ENCODE results near the gene PDSS2. TPM values are rescaled to one million over a fixed set of nuclear protein-coding genes. Genes with fewer than 3 reads are reported as not detected.
"Not testable (repeated sequence)": the region's sequence is repeated elsewhere in the genome, so short reads cannot be mapped to it uniquely, and the experiment has no call there.

PDSS2 gene
- total RNA-seq, 1 donor from 2014 or later, result 19.7 TPM

DNA sequence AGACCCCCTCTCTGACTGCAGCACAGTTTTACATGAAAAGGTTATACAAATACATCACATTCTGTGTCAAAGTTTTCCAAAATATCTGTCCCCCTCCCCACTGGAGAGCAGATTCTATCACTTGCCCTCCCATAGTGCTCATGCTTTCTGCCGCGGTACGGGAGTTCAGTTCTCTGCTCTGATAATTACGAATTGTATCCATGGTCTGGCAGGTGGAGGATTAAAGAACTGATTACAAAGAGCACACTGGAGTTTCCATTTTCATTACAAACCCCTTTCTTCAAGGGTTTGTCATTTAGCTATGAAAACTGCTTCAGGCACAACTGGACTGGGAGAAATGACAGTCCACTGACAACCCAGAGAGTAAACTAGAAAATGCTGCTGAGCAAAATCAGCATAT is 166.0 kb downstream of the PDSS2 start:
- Histone ChIP-seq H3K36me3 (no peaks in the 10 kb centered on the region), H3K4me1 (peaks cover 27% of the 10 kb centered on the region), H3K4me3 (peak overlapping the region; percentile 2), H3K27me3 (ENCODE audit: low read depth) (no peaks in the 10 kb centered on the region), H3K27ac (replicated peaks) (no peak overlapping the region), H3K9me3 (replicated peaks) (no peaks in the 10 kb centered on the region)
- TF ChIP-seq, protein P1, sequence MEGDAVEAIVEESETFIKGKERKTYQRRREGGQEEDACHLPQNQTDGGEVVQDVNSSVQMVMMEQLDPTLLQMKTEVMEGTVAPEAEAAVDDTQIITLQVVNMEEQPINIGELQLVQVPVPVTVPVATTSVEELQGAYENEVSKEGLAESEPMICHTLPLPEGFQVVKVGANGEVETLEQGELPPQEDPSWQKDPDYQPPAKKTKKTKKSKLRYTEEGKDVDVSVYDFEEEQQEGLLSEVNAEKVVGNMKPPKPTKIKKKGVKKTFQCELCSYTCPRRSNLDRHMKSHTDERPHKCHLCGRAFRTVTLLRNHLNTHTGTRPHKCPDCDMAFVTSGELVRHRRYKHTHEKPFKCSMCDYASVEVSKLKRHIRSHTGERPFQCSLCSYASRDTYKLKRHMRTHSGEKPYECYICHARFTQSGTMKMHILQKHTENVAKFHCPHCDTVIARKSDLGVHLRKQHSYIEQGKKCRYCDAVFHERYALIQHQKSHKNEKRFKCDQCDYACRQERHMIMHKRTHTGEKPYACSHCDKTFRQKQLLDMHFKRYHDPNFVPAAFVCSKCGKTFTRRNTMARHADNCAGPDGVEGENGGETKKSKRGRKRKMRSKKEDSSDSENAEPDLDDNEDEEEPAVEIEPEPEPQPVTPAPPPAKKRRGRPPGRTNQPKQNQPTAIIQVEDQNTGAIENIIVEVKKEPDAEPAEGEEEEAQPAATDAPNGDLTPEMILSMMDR (IDR thresholded peaks at IDR 0.05; ENCODE audit: borderline replicate concordance), result no peak
- intact Hi-C loops (cut with micrococcal nuclease), result no loop called here
- no peak for DNase-seq

DNA sequence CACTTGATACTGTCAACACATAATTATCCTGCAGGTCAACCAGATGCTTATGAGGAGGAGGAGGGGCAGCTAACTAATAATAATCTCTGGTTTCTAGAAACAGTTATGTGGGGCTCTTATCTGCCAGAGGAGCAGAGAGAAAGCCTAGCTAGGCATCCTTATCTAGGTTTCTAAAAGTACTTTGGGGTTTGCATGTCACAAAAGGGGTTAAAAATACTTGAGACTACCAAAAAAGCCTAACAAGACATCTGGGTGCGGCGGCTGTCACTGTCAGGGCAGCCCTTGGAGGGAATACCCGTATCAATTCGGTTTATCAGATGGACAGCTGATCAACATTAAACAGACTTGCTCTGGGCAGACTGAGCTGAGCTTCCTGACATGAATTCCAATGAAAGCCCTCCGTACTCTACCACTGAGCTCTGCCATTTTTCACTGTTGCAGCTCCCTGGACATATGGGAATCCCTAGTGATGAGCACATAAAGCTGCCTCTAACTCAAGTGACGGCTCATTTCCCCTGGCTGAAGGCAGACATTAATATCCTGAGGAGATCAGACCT is 166.6 kb downstream of the PDSS2 start:
- intact Hi-C loops (cut with micrococcal nuclease), result no loop called here
- DNase-seq, result no peak
- H3K4me3 ChIP-seq, result peak overlapping the region; percentile 2

GRCh38 chr6:107290491-107290890 is 168.9 kb downstream of the PDSS2 start:
- H3K4me3 ChIP-seq, result no peak overlapping the region
- intact Hi-C loops (cut with micrococcal nuclease), result no loop called here
- TF ChIP-seq, protein P1 (IDR thresholded peaks at IDR 0.05; ENCODE audit: borderline replicate concordance), result no peak
- H3K9me3 ChIP-seq (replicated peaks), result no peaks in the 10 kb centered on the region
- H3K27ac ChIP-seq (replicated peaks), result no peak overlapping the region
- no peaks in the 10 kb centered on the region for H3K27me3 ChIP-seq (ENCODE audit: low read depth)
- DNase-seq, result no peak
- no peaks in the 10 kb centered on the region for H3K36me3 ChIP-seq
- peaks cover 27% of the 10 kb centered on the region for H3K4me1 ChIP-seq

More for the DNA sequence above, 166.6 kb downstream of the PDSS2 start:
- Histone ChIP-seq H3K27me3 (ENCODE audit: low read depth) (no peaks in the 10 kb centered on the region), H3K36me3 (no peaks in the 10 kb centered on the region), H3K9me3 (replicated peaks) (no peaks in the 10 kb centered on the region), H3K4me1 (peaks cover 27% of the 10 kb centered on the region), H3K27ac (replicated peaks) (no peak overlapping the region)
- TF ChIP-seq, protein P1 (IDR thresholded peaks at IDR 0.05; ENCODE audit: borderline replicate concordance), result no peak

DNA sequence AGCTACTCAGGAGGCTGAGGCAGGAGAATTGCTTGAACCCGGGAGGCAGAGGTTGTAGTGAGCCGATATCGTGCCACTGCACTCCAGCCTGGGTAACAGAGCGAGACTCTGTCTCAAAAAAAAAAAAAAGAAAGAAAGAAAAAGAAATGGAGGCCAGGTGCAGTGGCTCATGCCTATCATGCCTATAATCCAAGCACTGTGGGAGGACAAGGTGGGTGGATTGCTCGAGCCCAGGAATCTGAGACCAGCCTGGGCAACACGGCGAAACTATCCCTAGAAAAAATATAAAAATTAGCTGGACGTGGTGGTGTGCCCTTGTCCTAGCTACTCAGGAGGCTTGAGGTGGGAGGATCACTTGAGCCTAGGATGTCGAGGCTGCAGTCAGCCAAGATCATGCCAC is 170.1 kb downstream of the PDSS2 start:
- H3K4me3 ChIP-seq; DNase-seq; intact Hi-C loops (cut with micrococcal nuclease); H3K36me3 ChIP-seq; H3K9me3 ChIP-seq (replicated peaks); H3K27ac ChIP-seq (replicated peaks); H3K27me3 ChIP-seq (ENCODE audit: low read depth): not testable (repeated sequence)
- H3K4me1 ChIP-seq, result peaks cover 27% of the 10 kb centered on the region

DNA sequence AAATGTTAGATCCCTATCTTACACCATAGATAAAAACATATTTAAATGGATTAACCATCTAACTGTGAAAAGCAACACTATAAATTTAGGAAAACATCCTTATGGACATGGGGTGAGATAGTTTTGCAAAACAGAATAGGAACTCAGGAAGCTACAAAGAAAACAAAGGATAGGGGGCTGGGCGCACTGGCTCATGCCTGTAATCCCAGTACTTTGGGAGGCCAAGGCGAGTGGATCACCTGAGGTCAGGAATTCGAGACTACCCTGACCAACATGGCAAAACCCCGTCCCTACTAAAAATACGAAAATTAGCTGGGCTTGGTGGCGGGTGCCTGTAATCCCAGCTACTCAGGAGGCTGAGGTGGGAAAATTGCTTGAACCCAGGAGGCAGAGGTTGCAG is 173.7 kb downstream of the PDSS2 start:
- H3K36me3 ChIP-seq; intact Hi-C loops (cut with micrococcal nuclease); DNase-seq; H3K27me3 ChIP-seq (ENCODE audit: low read depth); H3K4me1 ChIP-seq; H3K4me3 ChIP-seq; H3K27ac ChIP-seq (replicated peaks); H3K9me3 ChIP-seq (replicated peaks): not testable (repeated sequence)

- no peak overlapping the region for H3K27ac ChIP-seq (replicated peaks)
- no peak overlapping the region for H3K4me3 ChIP-seq
- intact Hi-C loops (cut with micrococcal nuclease), result no loop called here
- H3K27me3 ChIP-seq (ENCODE audit: low read depth), result no peaks in the 10 kb centered on the region
- DNase-seq, result no peak
- H3K4me1 ChIP-seq, result no peaks in the 10 kb centered on the region
- H3K36me3 ChIP-seq, result no peaks in the 10 kb centered on the region
- TF ChIP-seq, protein P1 (IDR thresholded peaks at IDR 0.05; ENCODE audit: borderline replicate concordance), result no peak
- H3K9me3 ChIP-seq (replicated peaks), result no peaks in the 10 kb centered on the region
These were observed 174.6 kb downstream of the PDSS2 start for GRCh38 chr6:107284805-107285204.
